COLO668 (cell line): Measurements from ENCODE around the gene OVAAL.

Experiments
- DNase-seq: peaks from one replicate; lab custom pipeline; 2025; ENCODE audit not compliant: unreplicated experiment; lab: John Stamatoyannopoulos, UW

The OVAAL gene

GRCh38 chr1:180606155-180606554 lies 47.4 kb downstream of the OVAAL start:
- no peak for DNase-seq

GRCh38 chr1:180609643-180610555 lies 51.1 kb downstream of the OVAAL start:
- DNase-seq = no peak

GRCh38 chr1:180610556-180611015 lies 51.8 kb downstream of the OVAAL start:
- DNase-seq = no peak

- no peak for DNase-seq
Observed at GRCh38 chr1:180611016-180611930, 52.5 kb downstream of the OVAAL start.

GRCh38 chr1:180612632-180613031 lies 53.9 kb downstream of the OVAAL start:
- DNase-seq = no peak

- no peak for DNase-seq
Observed at GRCh38 chr1:180614730-180615129, 56.0 kb downstream of the OVAAL start.

GRCh38 chr1:180615493-180616290 lies 56.9 kb downstream of the OVAAL start:
- no peak for DNase-seq
